ENCODE data around the gene HACD2.

GRCh38 chr3:123481071-123481470 lies 103.8 kb downstream of the HACD2 start:
- no peak for TF ChIP-seq POLR2A (IDR thresholded peaks at IDR 0.05; ENCODE audit: extremely low read depth, insufficient read length)
- TF ChIP-seq, protein P1, sequence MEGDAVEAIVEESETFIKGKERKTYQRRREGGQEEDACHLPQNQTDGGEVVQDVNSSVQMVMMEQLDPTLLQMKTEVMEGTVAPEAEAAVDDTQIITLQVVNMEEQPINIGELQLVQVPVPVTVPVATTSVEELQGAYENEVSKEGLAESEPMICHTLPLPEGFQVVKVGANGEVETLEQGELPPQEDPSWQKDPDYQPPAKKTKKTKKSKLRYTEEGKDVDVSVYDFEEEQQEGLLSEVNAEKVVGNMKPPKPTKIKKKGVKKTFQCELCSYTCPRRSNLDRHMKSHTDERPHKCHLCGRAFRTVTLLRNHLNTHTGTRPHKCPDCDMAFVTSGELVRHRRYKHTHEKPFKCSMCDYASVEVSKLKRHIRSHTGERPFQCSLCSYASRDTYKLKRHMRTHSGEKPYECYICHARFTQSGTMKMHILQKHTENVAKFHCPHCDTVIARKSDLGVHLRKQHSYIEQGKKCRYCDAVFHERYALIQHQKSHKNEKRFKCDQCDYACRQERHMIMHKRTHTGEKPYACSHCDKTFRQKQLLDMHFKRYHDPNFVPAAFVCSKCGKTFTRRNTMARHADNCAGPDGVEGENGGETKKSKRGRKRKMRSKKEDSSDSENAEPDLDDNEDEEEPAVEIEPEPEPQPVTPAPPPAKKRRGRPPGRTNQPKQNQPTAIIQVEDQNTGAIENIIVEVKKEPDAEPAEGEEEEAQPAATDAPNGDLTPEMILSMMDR (IDR thresholded peaks at IDR 0.05; ENCODE audit: low read depth, low read length), result no peak
- TF ChIP-seq, protein P2, sequence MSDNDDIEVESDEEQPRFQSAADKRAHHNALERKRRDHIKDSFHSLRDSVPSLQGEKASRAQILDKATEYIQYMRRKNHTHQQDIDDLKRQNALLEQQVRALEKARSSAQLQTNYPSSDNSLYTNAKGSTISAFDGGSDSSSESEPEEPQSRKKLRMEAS (IDR thresholded peaks at IDR 0.05; ENCODE audit: low read depth, low read length), result no peak
